Tibial nerve (tissue), 4 donors: ENCODE results near the gene TRIM34. TPM values are rescaled to one million over a fixed set of nuclear protein-coding genes. Genes with fewer than 3 reads are reported as not detected.
"Not testable (repeated sequence)": the region's sequence is repeated elsewhere in the genome, so short reads cannot be mapped to it uniquely, and the experiment has no call there.

Experiments used
- DNase-seq, 2 donors: peaks; one replicate each; pipeline ENCODE4 v3.0.0-alpha.2; 2019; ENCODE audit warnings: low spot score in 2 of 2
- H3K27ac ChIP-seq, 4 donors: fragments of 200-600 bp; sonication (generic) in 3 of 4; one replicate each; pipeline ENCODE4 v1.5.1; 2017 to 2019; ENCODE audit warnings: mild to moderate bottlenecking in 1 of 4
- H3K27me3 ChIP-seq, 2 donors: fragments of 200-600 bp; sonication (generic) in 1 of 2; one replicate each; pipeline versions ENCODE4 v1.5.1 to v1.6.0; 2017 to 2019
- H3K36me3 ChIP-seq, 3 donors: fragments of 200-600 bp; sonication (generic); one replicate each; pipeline ENCODE4 v1.5.1; 2018 to 2019
- H3K4me1 ChIP-seq, 4 donors: fragments of 200-600 bp; sonication (generic) in 3 of 4; one replicate each; pipeline ENCODE4 v1.5.1; 2017 to 2019
- H3K4me3 ChIP-seq, 4 donors: fragments of 200-600 bp; sonication (generic) in 3 of 4; one replicate each; pipeline ENCODE4 v1.5.1; 2017 to 2019; ENCODE audit warnings: mild to moderate bottlenecking in 1 of 4, moderate library complexity in 1 of 4
- H3K9me3 ChIP-seq, 4 donors: fragments of 200-600 bp; sonication (generic) in 3 of 4; one replicate each; pipeline ENCODE4 v1.5.1; 2017 to 2019
- CTCF ChIP-seq, 5 experiments: fragments of 200-600 bp in 3 of 5; fragments of 450-650 bp in 2 of 5; sonication (generic) in 3 of 5; IDR thresholded peaks; one replicate each; pipeline ENCODE4 v1.5.1; 2016 to 2019; ENCODE audit warnings: antibody characterized with exemption in 5 of 5, mild to moderate bottlenecking in 3 of 5, moderate library complexity in 2 of 5
- EP300 ChIP-seq, 2 donors: sonication (generic); formaldehyde crosslinking; IDR thresholded peaks; one replicate each; pipeline ENCODE4 v1.6.1; 2017; ENCODE audit warnings: antibody characterized with exemption in 2 of 2, mild to moderate bottlenecking in 1 of 2
- POLR2A ChIP-seq, 2 donors: fragments of 450-650 bp; IDR thresholded peaks; one replicate each; pipeline ENCODE4 v1.6.1; 2017; ENCODE audit warnings: antibody characterized with exemption in 2 of 2, mild to moderate bottlenecking in 2 of 2, moderate library complexity in 2 of 2
- WGBS, 2 donors: methylation state at CpG; one replicate each; pipeline ENCODE4 v1.1.5; 2018; 5-methylcytosine and 5-hydroxymethylcytosine counted together
- total RNA-seq, 4 donors: library from RNA; depleted of rRNA; stranded (reverse); fragments of >200 nt; gene quantifications; one replicate each; pipeline ENCODE4 v1.1.0, GENCODE V29; 2016

Gene TRIM34
- total RNA-seq, result 1 to 10 TPM; 2.2 to 6.1 (median 3.1) TPM

DNA sequence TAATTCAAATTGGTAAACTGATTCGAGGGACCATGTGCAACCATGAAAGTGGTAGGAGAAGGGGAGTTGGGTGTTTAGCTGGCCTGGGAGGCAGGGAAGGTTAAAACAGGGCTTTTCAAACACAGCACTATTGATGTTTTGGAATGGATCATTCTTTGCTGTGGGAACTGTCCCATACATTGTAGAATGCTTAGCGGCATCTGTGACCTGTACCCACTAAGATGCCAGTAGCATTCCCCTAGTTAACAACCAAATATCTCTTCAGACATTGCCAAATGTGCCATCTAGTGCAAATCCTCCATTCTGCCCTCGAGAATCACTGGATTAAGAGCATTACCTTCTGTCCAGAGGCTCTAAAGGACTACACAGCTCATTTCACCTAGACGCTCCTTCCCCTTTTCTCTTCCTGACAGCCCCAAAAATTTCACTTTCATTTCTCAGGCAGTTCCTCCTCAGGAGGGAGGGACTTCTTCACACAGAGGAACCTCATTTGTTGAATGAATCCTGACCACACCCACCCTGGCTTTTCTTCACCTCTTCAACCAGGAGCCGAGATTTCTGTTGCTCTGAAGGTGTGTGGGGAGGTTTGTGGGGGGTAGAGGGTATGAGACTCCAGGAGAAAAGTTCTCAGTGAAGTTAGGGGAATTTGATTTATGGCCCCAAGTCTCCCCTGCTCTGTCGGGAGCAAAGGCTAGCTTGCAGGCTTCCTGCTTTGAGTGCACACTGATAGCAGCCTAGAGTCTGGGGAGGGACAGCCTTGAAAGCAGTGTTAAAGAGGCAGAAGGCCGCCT lies at the start of gene TRIM34:
Gene TRIM34 (plus strand): TSS at position 513 of the 791 bp plus-strand sequence. CDS start 7,331 bp downstream, outside the sequence.
- Histone ChIP-seq H3K9me3 (no peaks in the 10 kb centered on the region), H3K4me1 (peaks cover 0 to 41% (median 19%) of the 10 kb centered on the region in 4 donors), H3K27ac (peak within 1 kb of the TSS; percentile 32 to 85 (median 74)), H3K36me3 (peaks cover 0 to 5% (median 0%) of the 10 kb centered on the region in 3 donors), H3K27me3 (no peaks in the 10 kb centered on the region), H3K4me3 (peak within 1 kb of the TSS; percentile 37 to 64 (median 56))
- WGBS, 2 donors, result 17% methylated on average over 7 of the region's 7 CpGs
- TF ChIP-seq EP300 (IDR thresholded peaks at IDR 0.05) (peak in 1 of 2 donors; percentile 53), CTCF (IDR thresholded peaks at IDR 0.05) (no peak), POLR2A (IDR thresholded peaks at IDR 0.05) (peak in 1 of 2 donors; percentile 10)
- DNase-seq, result peak; percentile 33 to 64

DNA sequence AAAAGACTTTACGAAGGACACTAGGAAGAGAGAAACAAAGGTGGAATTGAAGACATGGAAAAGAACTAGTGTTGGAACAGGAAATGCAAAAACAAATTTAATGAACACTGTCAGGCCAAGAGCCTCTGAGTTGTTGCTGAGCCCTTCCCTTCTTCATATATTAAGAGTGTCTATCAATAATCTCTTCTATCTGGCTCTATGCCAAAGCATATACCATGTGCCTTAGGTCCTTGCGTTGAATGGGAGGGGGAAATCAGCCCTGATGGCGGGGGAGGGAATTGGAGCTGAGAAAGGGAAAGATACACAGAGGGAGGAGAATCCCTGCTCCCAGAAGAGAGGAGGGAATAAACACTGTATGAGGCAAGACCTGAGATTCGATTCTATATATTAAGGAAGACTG lies 49.6 kb upstream of the TRIM34 start:
- no peak for TF ChIP-seq CTCF (IDR thresholded peaks at IDR 0.05)
- no peak for TF ChIP-seq POLR2A (IDR thresholded peaks at IDR 0.05)
- TF ChIP-seq EP300 (IDR thresholded peaks at IDR 0.05), result no peak
- no peak for DNase-seq
- Histone ChIP-seq H3K4me1 (no peaks in the 10 kb centered on the region), H3K27me3 (no peaks in the 10 kb centered on the region), H3K27ac (no peak overlapping the region), H3K36me3 (no peaks in the 10 kb centered on the region), H3K4me3 (no peak overlapping the region), H3K9me3 (no peaks in the 10 kb centered on the region)
- 59 to 65% methylated on average over 4 of the region's 4 CpGs for WGBS, 2 donors

DNA sequence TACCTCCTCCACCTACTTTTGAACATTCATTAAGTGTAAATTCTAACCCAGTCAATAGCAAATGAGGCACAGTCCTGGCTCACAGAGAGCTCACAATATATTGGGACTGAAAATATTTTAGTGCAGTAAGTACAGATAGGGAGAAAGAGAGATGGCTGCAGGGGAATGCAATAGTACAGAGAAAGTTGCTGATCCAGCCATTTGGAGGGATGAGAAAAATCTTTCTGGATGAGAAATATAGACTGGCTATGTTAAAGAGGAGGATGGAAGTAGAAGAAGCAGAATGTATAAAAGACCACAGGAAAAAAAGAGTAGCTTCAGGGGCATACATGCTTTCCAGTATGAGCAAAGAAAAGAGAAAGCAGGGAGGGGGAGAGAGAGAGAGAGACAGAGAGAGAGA lies 47.7 kb upstream of the TRIM34 start:
- Histone ChIP-seq H3K9me3 (no peaks in the 10 kb centered on the region), H3K27me3 (no peaks in the 10 kb centered on the region), H3K4me3 (no peak overlapping the region), H3K36me3 (no peaks in the 10 kb centered on the region), H3K27ac (no peak overlapping the region), H3K4me1 (no peaks in the 10 kb centered on the region)
- no peak for TF ChIP-seq CTCF (IDR thresholded peaks at IDR 0.05)
- TF ChIP-seq EP300 (IDR thresholded peaks at IDR 0.05), result no peak
- TF ChIP-seq POLR2A (IDR thresholded peaks at IDR 0.05), result no peak
- no peak for DNase-seq

DNA sequence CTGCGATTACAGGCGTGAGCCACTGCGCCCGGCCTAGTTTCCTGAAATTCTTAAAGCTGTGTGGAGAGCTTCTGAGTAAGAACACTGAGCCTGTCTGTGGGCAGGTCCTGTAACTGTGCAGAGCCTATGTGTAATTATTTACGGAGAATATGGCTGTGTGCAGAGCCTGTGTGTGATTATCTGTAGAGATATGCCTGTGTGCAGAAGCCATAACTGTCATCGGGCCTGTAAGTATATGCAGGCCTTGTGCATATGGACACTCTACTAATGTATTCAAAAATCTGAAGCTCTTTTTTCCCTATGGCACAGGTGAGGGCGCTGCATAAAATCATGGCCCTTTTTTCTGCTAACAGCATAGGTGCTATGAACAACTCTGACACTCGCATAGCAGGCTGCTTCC lies 44.2 kb upstream of the TRIM34 start, which contains the start of gene OR52B6:
Gene OR52B6 (plus strand): TSS at position 301 of the 400 bp plus-strand sequence. CDS start 0 bp downstream, at position 301.
- TF ChIP-seq POLR2A (IDR thresholded peaks at IDR 0.05), result no peak
- no peak for TF ChIP-seq EP300 (IDR thresholded peaks at IDR 0.05)
- no peak for TF ChIP-seq CTCF (IDR thresholded peaks at IDR 0.05)
- no peak within 1 kb of the TSS for H3K27ac ChIP-seq
- DNase-seq, result no peak
- no peaks in the 10 kb centered on the region for H3K27me3 ChIP-seq
- no peaks in the 10 kb centered on the region for H3K9me3 ChIP-seq
- H3K4me1 ChIP-seq, result no peaks in the 10 kb centered on the region
- no peak within 1 kb of the TSS for H3K4me3 ChIP-seq
- 94% methylated on average over 8 of the region's 8 CpGs for WGBS, 2 donors
- no peaks in the 10 kb centered on the region for H3K36me3 ChIP-seq

DNA sequence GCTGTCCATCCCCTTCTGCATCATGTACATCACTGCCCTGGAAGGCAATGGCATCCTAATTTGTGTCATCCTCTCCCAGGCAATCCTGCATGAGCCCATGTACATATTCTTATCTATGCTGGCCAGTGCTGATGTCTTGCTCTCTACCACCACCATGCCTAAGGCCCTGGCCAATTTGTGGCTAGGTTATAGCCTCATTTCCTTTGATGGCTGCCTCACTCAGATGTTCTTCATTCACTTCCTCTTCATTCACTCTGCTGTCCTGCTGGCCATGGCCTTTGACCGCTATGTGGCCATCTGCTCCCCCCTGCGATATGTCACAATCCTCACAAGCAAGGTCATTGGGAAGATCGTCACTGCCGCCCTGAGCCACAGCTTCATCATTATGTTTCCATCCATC lies 43.8 kb upstream of the TRIM34 start:
- no peak overlapping the region for H3K4me3 ChIP-seq
- TF ChIP-seq POLR2A (IDR thresholded peaks at IDR 0.05) (no peak), CTCF (IDR thresholded peaks at IDR 0.05) (no peak), EP300 (IDR thresholded peaks at IDR 0.05) (no peak)
- WGBS, 2 donors, result 74 to 83% methylated on average over 4 of the region's 4 CpGs

GRCh38 chr11:5584458-5584857 lies 40.3 kb upstream of the TRIM34 start:
- DNase-seq, H3K4me3 ChIP-seq, H3K36me3 ChIP-seq, H3K4me1 ChIP-seq, H3K27me3 ChIP-seq, H3K27ac ChIP-seq, H3K9me3 ChIP-seq: not testable (repeated sequence)
- 79 to 89% methylated on average over 5 of the region's 5 CpGs for WGBS, 2 donors

More for the DNA sequence above, 43.8 kb upstream of the TRIM34 start:
- Histone ChIP-seq H3K4me1 (no peaks in the 10 kb centered on the region), H3K9me3 (no peaks in the 10 kb centered on the region), H3K27me3 (no peaks in the 10 kb centered on the region), H3K36me3 (no peaks in the 10 kb centered on the region), H3K27ac (no peak overlapping the region)
- no peak for DNase-seq

GRCh38 chr11:5589906-5590305 lies 34.9 kb upstream of the TRIM34 start:
- H3K4me1 ChIP-seq, H3K9me3 ChIP-seq, H3K27ac ChIP-seq, H3K4me3 ChIP-seq, DNase-seq, H3K27me3 ChIP-seq, H3K36me3 ChIP-seq: not testable (repeated sequence)
- 95 to 98% methylated on average over 22 to 31 of the region's 31 CpGs for WGBS, 2 donors
